Fibroblast of lung (primary cell): ENCODE data around the gene TPI1.

Source experiments
- EZH2 ChIP-seq: IDR thresholded peaks from 2 replicates; pipeline ENCODE4 v1.5.1; 2012; ENCODE audit warnings: low read length, control low read depth, mild to moderate bottlenecking; ENCODE audit errors: missing control alignments
- TF ChIP-seq, protein P1 (sequence below), 2 donors: IDR thresholded peaks in 1 of 2; conservative IDR thresholded peaks in 1 of 2; 1 replicate in 1 of 2; 2 replicates in 1 of 2; pipeline ENCODE4 v1.5.1; 2011 to 2012; ENCODE audit warnings: low read length in 2 of 2, control low read depth in 1 of 2, inconsistent platforms in 1 of 2, low read depth in 1 of 2, mild to moderate bottlenecking in 1 of 2

DNA sequence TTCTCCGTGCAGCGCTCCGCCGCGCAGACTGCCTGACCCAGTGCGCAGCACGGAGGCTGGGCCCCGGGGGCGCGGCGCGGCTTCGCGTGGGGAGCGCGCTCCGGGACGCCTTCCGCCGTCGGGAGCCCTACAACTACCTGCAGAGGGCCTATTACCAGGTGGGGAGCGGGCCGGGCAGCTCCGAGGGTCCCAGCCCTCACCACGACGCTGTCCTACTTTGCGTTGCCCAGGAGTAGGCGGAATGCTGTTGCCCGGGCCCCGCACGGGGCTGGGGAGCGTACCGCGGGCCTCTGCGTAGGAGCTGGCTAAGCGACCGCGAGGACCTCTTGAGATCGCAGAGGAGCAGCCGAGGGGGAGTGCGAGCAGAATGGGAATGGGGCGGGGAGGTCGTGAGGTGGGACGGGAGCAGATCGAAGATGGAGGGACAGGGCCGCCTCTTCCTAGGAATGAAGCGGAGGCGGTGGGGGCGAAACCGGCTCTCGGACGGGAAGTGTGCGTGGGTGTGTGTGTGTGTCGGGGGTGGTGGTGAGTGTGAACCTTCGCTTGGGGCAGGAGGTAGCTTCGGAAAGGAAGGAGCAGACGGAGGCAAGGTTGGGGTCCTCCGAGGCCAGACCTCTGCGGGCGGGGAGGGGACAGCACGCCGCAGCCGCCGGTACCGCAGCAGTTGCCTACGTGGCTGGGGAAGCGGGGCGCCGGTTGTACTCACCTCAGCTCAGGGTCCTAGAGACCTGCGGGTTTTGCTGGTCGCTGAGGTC, 38.4 kb upstream of the TPI1 start:
- no peak for TF ChIP-seq EZH2
- TF ChIP-seq, protein P1, sequence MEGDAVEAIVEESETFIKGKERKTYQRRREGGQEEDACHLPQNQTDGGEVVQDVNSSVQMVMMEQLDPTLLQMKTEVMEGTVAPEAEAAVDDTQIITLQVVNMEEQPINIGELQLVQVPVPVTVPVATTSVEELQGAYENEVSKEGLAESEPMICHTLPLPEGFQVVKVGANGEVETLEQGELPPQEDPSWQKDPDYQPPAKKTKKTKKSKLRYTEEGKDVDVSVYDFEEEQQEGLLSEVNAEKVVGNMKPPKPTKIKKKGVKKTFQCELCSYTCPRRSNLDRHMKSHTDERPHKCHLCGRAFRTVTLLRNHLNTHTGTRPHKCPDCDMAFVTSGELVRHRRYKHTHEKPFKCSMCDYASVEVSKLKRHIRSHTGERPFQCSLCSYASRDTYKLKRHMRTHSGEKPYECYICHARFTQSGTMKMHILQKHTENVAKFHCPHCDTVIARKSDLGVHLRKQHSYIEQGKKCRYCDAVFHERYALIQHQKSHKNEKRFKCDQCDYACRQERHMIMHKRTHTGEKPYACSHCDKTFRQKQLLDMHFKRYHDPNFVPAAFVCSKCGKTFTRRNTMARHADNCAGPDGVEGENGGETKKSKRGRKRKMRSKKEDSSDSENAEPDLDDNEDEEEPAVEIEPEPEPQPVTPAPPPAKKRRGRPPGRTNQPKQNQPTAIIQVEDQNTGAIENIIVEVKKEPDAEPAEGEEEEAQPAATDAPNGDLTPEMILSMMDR (conservative IDR thresholded peaks at IDR 0.05 in 1 of 2, IDR thresholded peaks at IDR 0.05 in 1 of 2; ENCODE audit: low read depth in 1 of 2, low read length in 2 of 2): no peak
